ENCODE data around the gene ELP5.

Gene ELP5

GRCh38 chr17:7256766-7257456 is 4.9 kb downstream of the ELP5 start:
- DNase-seq (ENCODE audit: low read depth), result no peak

GRCh38 chr17:7258731-7259554 is 6.9 kb downstream of the ELP5 start:
- peak; percentile 65 for DNase-seq (ENCODE audit: low read depth)

- DNase-seq (ENCODE audit: low read depth), result no peak
These were observed 7.5 kb downstream of the ELP5 start for GRCh38 chr17:7259555-7259889.

- DNase-seq (ENCODE audit: low read depth), result no peak
These were observed 8.1 kb downstream of the ELP5 start for GRCh38 chr17:7260151-7260550.

- no peak for DNase-seq (ENCODE audit: low read depth)
These were observed 8.8 kb downstream of the ELP5 start for GRCh38 chr17:7260651-7261378.

GRCh38 chr17:7261379-7262191 is 9.6 kb downstream of the ELP5 start:
- no peak for DNase-seq (ENCODE audit: low read depth)

- DNase-seq (ENCODE audit: low read depth), result no peak
These were observed 10.3 kb downstream of the ELP5 start, which contains the start of gene CLDN7 for GRCh38 chr17:7262192-7262934. Gene CLDN7 (minus strand): TSS chr17:7262478. CDS start chr17:7262043, 435 bp downstream.

- no peak for DNase-seq (ENCODE audit: low read depth)
These were observed 11.2 kb downstream of the ELP5 start for GRCh38 chr17:7262935-7263800.

- no peak for DNase-seq (ENCODE audit: low read depth)
These were observed 11.7 kb downstream of the ELP5 start for GRCh38 chr17:7263801-7264078.

GRCh38 chr17:7266784-7267183 is 14.8 kb downstream of the ELP5 start:
- DNase-seq (ENCODE audit: low read depth), result peak; percentile 49

- no peak for DNase-seq (ENCODE audit: low read depth)
These were observed 27.4 kb downstream of the ELP5 start for GRCh38 chr17:7279448-7279847.

GRCh38 chr17:7280519-7281073 is 28.6 kb downstream of the ELP5 start:
- DNase-seq (ENCODE audit: low read depth), result peak; percentile 57

- peak; percentile 90 for DNase-seq (ENCODE audit: low read depth)
These were observed 29.3 kb downstream of the ELP5 start, which contains the start of gene SLC2A4 for GRCh38 chr17:7281074-7281952. Gene SLC2A4 (plus strand): TSS chr17:7281718. CDS start chr17:7281935, 217 bp downstream.

GRCh38 chr17:7281953-7282751 is 30.1 kb downstream of the ELP5 start:
- no peak for DNase-seq (ENCODE audit: low read depth)

GRCh38 chr17:7282752-7283321 is 30.8 kb downstream of the ELP5 start:
- no peak for DNase-seq (ENCODE audit: low read depth)

GRCh38 chr17:7283471-7284216 is 31.6 kb downstream of the ELP5 start:
- no peak for DNase-seq (ENCODE audit: low read depth)

GRCh38 chr17:7284911-7285310 is 32.9 kb downstream of the ELP5 start:
- DNase-seq (ENCODE audit: low read depth), result no peak

Measured in amniotic epithelial cell (primary cell).